T-helper 22 cell (primary cell): ENCODE results near the gene KIRREL3.
"Not testable (repeated sequence)": the region's sequence is repeated elsewhere in the genome, so short reads cannot be mapped to it uniquely, and the experiment has no call there.

Experiments used
- DNase-seq: peaks from one replicate; pipeline ENCODE4 v3.0.0-alpha.2; 2020; ENCODE audit warnings: low read depth

Gene KIRREL3

DNA sequence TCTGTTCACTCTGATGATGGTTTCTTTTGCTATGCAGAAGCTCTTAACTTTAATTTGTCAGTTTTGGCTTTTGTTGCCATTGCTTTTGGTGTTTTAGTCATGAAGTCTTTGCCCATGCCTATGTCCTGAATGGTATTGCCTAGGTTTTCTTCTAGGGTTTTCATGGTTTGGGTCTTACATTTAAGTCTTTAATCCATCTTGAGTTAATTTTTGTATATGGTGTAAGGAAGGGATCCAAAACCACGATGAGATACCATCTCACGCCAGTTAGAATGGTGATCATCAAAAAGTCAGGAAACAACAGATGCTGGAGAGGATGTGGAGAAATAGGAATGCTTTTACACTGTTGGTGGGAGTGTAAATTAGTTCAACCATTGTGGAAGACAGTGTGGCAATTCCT lies 48.0 kb downstream of the KIRREL3 start:
- not testable (repeated sequence) for DNase-seq

DNA sequence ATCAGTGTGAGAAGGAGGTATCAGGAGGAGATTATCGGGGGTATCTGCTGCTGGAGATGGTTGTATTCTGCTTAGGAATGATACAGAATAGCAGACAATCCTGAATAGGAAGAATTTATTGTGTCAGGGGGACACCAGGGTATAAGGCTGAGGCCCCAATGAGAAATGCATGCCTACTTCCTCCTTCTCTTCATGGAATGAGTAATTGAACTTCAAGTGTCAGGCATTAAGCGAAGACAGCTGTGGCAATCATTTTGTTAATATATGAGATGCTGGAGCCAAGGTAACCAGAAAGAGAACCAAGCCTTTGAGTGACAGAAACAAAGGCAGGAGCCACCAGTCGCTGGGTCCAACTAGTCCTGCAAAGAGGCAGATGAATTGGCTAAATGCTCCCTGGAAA lies 49.1 kb downstream of the KIRREL3 start:
- no peak for DNase-seq

DNA sequence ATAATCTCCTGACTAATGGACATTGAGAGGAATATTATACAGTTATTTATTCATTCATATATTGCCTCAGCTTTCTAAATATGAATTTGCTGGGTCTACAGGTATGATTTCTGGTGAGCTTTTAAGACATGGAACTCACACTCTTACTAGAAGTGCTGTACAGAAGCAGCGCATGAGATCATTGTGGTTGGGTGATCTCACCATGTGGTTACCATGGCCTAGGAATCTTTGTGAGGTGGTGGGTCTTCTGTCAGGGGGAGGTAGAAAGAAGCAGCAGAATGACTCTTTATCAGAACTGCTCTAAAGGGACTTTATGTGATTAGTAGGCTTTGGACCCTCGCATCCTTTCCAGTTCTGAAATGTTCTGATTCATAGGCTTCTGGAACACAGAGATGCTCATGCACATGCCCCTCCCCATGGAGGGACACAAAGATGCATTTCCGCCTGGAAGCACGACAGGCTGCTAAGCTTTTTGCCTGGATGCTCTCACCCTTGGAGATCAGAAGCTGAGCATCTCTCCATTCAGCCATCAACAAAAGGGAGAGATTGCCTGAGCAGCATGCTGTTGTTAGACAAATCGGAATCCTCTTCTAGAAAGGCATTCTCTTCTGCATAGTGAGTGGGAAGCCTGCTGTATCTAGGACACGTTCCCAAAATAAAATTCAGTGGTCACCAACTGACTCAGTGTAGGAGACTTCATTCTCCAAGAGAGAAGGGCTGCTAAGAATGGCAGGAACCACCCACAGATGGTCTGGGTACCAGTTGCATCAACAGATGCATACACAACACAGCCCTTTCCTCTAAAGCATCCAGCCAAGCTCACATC lies 51.3 kb downstream of the KIRREL3 start:
- no peak for DNase-seq

DNA sequence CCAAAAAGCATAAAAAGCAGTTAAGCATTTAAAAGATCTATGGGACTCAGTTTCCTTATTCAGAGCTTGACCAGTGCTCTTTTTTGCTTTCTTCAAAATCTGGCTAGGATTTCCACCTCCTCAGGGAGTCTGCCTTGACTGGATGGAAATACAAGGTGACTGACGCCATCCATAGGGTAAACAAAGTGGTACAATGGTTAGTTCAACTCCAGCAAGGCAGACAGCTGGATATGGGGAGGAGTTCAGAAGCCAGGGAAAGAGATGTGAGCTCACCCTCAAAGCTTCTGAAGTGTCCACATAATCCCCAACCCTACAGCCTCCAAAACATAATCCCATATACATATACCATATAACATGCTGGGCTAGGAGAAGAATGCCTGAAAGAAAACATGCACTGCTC lies 52.0 kb downstream of the KIRREL3 start:
- no peak for DNase-seq

DNA sequence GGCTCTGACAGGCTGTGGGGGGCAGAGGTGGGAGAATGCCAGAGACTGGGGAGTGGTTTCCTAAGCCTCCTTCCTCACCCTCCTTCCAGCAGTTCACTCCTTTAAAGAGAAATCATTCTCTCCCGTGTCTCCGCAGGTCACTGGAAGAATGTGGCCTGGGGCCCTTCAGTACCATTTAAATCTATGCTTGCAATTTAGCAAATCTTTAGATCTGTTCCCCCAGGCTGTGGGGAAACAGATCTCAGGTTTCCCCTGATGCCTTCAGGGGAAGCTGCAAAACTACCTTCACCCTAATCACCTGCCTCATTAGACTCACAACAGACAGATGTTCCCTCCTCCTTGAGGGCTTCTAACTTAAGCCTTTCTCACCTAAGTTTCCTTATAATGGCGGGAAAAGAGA lies 55.3 kb downstream of the KIRREL3 start:
- DNase-seq: no peak

DNA sequence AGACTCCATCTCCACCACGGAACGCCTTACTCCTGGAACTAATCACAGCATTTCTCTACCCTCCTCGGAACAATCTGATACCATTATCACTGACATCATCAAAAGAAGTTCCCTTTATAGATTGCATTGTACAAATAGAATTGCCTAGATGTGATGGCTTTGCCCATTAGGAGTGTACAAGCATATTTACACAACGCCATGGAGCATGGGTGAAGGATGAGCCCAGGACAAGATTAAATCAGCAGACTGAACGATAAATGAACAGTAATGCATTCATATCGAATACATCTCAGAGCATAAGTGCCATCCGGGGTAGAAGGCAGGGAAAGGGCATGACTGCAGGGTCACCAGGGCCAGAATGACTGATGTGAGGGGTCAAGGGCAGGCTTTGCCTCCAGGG lies 57.3 kb downstream of the KIRREL3 start:
- no peak for DNase-seq

DNA sequence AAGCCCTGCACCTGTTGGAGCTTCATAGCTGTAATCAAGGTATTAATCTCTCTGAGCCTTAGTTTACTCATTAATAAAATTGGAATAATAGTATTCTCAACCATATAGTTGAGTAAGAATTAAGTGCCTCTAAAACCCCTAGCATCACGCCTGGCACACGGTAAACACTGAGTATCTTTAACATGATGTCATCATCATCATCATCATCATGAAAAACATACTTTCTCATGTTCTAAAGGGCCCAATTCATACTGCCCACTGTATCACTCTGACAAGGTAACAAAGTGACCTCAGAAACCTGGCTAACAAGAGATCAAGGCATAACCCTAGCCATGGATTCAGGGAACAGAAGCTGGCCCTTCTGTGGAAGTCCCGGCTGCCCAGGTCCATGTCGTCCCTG lies 58.4 kb downstream of the KIRREL3 start:
- no peak for DNase-seq

DNA sequence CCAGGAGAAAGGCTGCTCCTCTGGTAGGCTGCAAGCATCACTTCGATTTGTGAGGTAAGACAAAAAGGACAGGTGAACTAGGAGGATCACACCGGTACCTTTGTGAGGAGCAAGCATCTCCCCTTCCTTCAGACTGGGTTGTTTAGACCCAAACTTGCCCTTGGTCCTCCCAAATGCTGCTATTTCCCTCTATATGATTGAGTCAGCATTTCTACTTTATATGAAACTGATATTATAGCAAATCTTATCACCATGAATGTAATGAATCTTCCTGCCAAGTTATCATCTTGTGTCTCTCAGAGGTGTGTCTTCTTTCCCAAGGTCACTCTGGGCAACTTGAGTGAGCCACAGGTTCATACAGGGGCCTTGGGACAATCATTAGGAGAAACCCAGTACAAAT lies 61.0 kb downstream of the KIRREL3 start:
- DNase-seq: no peak

DNA sequence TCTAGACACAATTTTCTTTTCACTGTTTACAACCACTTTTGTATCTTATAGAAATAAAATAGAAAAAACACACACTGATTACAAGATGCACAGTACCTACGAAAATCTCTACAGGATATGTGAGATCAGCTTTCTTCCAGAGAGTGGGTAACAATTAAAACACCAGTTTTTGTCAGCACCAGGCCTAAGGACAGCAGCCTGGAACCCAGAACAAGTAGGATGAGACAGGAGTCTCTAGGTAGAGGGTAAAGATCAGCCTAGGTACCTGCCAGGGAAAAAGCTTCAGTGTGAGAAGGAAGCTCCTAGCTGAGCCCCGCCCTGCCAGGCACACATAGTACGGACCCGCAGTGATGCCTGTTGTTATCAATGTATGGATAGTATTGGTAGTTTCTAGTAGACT lies 61.9 kb downstream of the KIRREL3 start:
- DNase-seq: no peak

DNA sequence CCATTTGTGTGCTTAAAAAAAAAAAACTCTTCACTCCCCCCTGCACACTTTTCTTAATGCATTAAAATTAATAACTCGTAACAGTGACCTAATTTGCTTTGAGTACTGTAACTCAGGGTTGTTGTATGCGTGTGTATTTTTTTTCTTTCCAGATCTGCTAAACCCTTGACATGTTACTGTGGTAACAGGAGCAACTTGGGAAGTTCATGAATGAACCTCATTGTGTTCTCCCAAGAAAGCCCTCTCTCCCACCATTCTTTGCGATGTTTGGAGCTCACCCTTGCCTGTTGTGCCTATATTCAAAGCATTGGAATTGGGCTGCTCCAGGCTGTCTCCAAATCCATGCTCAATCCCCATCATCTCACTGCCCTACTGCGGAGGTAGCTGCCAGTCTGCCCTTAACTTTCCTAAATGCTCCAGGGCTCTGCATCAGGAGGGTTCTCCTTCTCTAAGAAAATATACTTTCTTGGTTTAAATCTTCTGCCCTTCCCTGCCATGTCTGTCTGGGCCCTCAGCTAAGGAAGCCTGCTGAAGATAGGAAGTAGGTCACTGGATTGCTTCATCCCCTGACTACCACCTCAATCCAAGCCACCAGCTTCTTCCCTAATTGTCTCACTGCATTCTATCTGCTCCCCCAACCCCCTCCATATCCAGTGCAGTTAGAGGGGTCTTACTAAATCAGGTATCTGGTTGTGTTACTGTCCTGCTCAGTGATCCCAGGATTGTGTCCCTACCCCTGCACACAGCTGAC lies 70.3 kb downstream of the KIRREL3 start:
- no peak for DNase-seq

DNA sequence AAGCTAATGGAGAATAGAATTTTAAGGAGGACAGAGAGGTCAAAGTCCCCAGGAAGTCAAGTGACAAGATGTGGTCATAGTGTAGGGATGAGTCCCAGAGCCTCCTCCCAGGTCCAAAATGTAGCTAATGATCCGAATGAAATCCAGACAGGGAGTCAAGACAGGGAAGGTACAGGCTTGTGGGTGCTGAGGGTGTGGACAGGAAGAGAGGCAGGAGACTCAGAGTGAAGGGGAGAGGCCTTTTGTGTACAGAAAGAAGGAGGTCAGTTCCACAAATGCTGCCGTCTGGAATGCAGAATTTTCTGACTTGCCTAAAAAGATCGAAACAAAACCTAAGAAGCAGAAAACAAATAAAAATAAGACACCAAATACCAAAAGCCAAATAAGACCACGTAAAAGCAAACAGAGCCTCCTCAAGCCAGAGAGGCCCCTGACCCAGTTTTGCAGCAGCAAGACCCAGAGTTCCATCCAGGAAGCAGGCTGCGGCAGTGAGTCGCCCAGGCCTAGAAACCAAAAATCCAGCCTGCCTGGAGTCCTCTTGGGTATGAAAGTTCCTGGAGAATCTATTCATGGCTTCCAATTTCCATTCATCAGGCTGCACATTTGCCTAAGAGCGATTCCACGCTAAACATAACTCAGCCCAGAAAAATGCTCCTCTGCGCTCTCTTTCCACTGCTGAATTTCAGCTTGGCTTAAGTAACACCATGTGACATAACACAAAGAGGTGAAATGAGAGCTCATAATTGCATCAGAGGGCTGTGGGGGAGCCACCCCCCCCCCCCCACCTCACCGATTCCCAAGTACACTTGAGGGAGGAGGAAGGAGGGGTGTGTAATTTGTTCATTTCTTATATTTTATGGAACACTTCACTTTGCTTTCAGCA lies 71.2 kb downstream of the KIRREL3 start:
- no peak for DNase-seq

DNA sequence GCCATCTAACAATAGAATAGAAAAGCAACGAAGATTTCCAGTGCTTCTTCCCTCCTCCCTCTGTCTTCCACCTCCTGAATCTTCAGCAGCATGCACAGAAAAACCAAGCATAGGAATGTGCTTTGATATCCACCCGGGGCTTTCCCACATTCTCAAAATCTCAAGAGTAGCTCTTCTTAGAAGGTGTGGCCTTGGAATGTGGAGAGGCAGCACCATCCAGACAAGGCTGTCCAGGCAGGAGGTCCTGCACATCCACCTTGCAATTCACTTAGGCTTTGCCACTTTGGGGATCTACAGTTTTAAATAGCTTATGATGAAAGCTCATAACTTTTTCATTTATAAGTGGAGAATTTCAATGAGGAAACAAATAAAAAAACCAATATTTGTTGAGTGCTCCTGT lies 72.9 kb downstream of the KIRREL3 start:
- DNase-seq: no peak

DNA sequence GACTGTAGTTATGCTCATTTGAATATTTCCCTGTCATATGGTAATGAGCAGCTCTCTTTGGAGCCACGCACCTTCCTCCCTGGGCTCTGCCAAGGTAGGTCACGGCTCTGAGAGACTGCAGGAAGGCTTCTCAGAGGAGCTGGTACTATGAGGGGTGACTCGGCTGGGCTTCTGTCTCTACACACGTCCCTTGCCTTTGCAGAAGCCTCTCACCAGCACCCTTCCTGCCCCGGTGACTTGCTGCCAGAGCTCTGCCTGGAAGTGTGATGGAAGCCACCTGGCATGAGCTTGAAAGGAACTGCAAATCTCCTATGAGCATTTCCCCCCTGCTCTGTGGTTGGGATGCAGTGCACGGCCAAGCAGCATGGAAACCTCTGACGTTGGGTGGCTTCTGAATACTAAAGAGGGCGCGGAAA lies 74.2 kb downstream of the KIRREL3 start:
- DNase-seq: no peak

DNA sequence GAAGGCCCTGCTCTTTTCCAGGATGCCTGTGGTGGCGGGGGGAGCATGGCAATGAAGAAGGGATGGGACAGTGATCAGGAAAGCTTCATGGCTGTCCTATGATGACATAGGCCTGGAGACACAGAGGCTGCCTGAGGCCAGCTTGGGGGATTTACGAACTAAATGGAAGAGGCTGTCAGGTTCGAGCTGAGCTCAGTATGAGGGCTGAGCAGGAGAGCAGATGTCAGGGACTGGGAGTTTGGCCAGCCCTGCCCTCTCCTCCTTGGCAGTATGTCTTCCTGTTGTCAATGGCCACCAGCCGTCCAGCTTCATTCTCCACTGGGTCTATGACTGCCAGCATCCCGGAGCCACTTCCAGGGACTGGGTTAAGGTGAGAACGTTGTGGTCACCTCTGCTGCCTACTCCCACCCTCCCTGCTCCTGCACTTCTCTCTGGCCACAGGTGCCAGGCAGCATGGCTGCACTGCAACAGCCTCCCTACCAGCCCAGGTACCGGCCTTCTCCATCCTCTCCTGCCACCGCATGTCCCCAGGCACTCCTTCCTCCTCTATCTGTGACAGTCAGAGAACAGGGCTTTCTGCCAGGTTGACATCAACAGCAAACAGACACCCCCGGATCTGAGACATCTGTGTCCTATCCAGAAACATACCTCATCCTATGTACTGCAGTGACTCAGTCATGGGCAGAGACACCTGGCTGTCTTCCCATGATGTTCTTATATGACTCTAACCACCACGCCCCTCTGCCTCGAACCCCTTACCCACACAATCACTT lies 75.1 kb downstream of the KIRREL3 start:
- no peak for DNase-seq

DNA sequence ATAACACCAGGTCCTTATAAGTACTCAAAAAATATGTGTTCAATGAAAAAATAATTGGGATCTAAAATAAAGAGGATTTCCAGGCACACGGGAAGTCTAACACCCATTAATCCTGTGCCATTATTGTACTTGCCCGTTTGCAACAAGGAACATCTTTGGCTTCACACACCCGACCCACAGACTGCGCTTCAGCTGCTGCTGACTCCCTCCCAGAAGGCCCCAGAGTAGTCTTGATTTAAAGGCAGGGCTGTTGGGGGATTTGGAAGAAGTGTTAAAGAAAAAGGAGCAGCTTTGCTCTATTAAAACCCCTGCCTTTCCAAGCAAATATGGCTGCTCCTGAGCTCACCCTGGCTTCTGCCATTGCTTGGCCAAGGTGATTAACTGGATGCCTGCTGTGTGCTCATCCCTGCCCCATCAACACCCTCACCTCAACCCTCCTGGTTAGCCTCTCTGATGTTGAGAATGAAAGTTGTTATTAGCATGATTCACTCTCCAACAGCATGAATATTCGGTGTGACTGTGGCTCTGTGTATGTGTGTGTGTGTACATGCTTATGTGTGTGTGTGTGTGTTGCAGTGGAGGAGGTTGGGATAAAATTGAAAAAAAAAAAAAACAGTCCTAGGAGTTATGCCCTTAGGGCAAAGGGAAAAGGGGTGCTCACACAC lies 76.1 kb downstream of the KIRREL3 start:
- no peak for DNase-seq

DNA sequence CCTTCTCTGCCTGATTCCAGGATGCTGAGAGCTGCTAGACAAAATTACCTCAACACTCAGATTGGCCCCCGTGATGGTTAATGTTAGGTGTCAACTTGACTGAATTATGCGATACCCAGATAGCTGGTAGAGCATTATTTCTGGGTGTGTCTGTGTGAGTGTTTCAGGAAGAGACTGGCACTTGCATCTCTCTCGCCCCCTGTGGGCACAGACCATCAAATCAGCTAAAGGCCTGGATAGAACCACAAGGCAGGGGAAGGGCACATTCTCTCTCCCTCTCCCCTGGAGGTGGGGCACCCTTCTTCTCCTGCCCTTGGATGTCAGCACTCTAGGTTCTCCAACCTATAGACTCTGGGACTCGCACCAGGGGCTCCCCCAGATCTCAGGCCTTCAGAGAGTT lies 79.7 kb downstream of the KIRREL3 start:
- no peak for DNase-seq

DNA sequence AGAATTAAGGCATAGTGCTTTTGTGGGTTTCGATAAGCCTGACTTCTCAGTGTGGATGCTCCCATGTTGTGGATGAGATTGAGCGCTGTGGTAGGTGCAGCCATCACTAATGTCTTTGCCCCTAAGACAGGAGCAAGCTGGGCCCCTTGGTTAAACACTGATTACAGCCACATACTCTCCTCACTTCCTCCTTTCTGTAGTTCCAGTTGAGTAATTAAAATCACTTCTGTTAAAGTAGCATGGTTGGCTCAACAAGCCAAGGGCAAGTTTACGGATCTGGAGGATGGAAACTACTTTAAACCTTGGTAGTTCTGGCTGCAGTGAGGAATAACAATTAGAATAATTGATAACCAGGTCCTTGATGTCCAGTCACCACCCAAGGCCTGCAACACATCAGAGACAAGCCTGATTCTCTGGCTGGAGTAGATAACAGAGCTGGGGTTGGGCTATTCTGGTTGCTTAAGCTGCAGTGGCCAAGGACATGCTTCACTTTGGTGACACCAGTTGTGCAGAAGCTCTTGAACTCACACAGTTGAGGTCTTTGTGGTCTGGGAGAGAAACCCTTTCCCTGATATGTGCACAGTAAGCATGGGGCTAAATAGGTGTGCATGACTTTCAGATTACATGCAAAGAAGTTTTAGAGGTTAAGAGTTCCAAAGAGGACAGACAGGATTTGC lies 81.3 kb downstream of the KIRREL3 start:
- DNase-seq: no peak

DNA sequence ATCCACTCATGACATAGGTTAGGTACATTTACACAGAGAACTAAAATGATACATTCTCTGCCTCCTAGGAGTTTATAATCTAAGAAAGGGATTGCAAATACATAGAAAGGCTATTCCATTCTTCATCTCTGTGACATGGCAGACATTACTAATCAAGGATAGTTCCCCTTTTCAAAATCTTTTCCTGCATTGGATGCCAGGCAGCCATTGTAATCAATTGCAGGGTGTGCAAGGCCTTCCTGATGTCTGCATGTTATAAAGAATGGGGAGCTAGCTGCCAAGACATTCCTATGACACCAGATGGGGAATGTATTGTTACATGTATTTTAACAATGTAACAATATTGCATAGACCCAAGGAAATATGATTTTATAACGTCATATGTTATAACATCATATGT lies 82.0 kb downstream of the KIRREL3 start:
- DNase-seq: no peak

DNA sequence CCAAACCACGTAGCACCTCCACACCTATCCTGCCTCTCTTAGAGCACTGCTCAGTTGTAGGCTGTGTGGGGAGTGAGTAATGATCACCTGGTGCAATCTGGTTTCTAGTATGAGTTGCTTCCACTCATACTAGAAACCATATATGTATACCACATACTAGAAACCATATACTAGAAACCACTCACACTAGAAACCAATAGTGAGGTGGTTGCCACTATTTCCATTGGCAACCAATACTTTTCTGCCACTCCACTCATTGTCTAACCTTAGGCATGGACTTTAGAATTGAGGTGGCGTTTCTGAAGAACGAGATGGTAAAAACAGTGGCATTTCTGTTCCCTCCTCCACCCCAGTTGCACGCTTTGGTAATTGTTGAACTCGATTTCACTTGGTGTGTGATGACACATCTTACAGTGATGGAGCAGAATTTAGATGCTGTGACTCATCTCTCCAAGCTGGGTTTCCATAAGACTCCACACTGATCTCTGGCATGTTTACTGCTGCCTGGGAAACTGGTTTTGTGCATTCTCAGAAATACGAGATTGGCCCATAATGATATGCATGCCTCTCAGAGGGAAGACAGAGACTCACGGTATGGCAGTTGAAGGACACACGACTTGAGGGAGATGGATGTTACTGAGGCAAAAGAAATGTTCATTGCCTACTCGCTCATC lies 82.9 kb downstream of the KIRREL3 start:
- DNase-seq: no peak

DNA sequence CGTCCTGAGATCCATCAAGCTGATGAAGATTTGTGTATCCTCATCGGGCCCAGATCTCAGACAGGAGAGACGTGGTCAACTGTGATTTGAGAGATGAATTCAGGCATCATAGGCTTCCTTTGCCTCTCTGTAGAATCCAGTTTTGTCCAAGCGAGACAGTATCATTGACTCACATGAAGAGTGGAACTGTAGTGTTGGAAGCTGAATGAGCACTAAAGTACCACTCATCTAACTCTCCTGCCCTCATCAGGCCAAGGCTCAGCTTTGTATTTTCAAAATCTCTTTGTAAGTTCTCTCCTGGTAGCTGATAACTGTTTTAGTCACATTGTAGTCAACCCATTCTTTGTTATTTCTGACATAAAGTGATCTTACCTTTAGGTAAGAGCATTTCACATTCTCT lies 85.1 kb downstream of the KIRREL3 start:
- DNase-seq: no peak
